GM21529 (cell line): ENCODE results near the gene KRT84.
"Not testable (repeated sequence)": the region's sequence is repeated elsewhere in the genome, so short reads cannot be mapped to it uniquely, and the experiment has no call there.

ENCODE experiments used
- ATAC-seq: cut with Tn5 transposase; IDR thresholded peaks from one replicate; pipeline ENCODE4 v1.9.1; 2021; ENCODE audit not compliant: unreplicated experiment

Gene KRT84

GRCh38 chr12:52411815-52412214, 26.4 kb upstream of the KRT84 start:
- ATAC-seq, result no peak

- ATAC-seq, result not testable (repeated sequence)
These were observed 25.3 kb upstream of the KRT84 start for GRCh38 chr12:52410589-52411248.

GRCh38 chr12:52407918-52408317, 22.5 kb upstream of the KRT84 start:
- ATAC-seq, result no peak

GRCh38 chr12:52405922-52406385, 20.5 kb upstream of the KRT84 start, which contains the start of gene KRT82:
Gene KRT82 (minus strand): TSS chr12:52406335. CDS start chr12:52406277, 58 bp downstream.
- no peak for ATAC-seq

- ATAC-seq, result no peak
These were observed 19.5 kb upstream of the KRT84 start for GRCh38 chr12:52404951-52405350.

GRCh38 chr12:52403561-52403960, 18.1 kb upstream of the KRT84 start:
- ATAC-seq, result no peak

- ATAC-seq, result no peak
These were observed 17.6 kb upstream of the KRT84 start for GRCh38 chr12:52402873-52403540.

GRCh38 chr12:52402377-52402776, 16.9 kb upstream of the KRT84 start:
- no peak for ATAC-seq

- ATAC-seq, result no peak
These were observed 16.5 kb upstream of the KRT84 start for GRCh38 chr12:52401926-52402325.

- no peak for ATAC-seq
These were observed 16.1 kb upstream of the KRT84 start for GRCh38 chr12:52401526-52401925.

GRCh38 chr12:52400906-52401305, 15.5 kb upstream of the KRT84 start:
- ATAC-seq, result no peak

- no peak for ATAC-seq
These were observed 14.3 kb upstream of the KRT84 start for GRCh38 chr12:52399756-52400155.

GRCh38 chr12:52398176-52398575, 12.7 kb upstream of the KRT84 start:
- ATAC-seq, result no peak

- no peak for ATAC-seq
These were observed 11.2 kb upstream of the KRT84 start for GRCh38 chr12:52396656-52397055.

GRCh38 chr12:52395761-52396434, 10.4 kb upstream of the KRT84 start:
- ATAC-seq, result no peak

- ATAC-seq, result no peak
These were observed 9.5 kb upstream of the KRT84 start for GRCh38 chr12:52394836-52395405.

GRCh38 chr12:52392465-52393007, 7.1 kb upstream of the KRT84 start:
- no peak for ATAC-seq

- no peak for ATAC-seq
These were observed 6.2 kb upstream of the KRT84 start for GRCh38 chr12:52391618-52392002.

- ATAC-seq, result no peak
These were observed 5.5 kb upstream of the KRT84 start for GRCh38 chr12:52390739-52391617.
